Keratinocyte (primary cell): ENCODE results near the gene SIM2. TPM values are rescaled to one million over a fixed set of nuclear protein-coding genes. Genes with fewer than 3 reads are reported as not detected.
A peak's percentile ranks its signal among the peaks of the same experiment; 100 is the strongest.

Source experiments
- DNase-seq: peaks from one replicate; pipeline ENCODE4 v3.0.0-alpha.2; 2011; ENCODE audit warnings: low read depth, missing footprints, low spot score
- FAIRE-seq: peaks from 2 replicates; lab custom pipeline; 2011; peaks lifted over from hg19 to GRCh38; lab: Jason Lieb, UNC
- H2AFZ ChIP-seq: 2 replicates; pipeline ENCODE4 v1.6.0; 2012; ENCODE audit warnings: low read length, control low read depth, inconsistent platforms; ENCODE audit not compliant: control insufficient read depth
- H3K27ac ChIP-seq: 2 replicates; pipeline ENCODE4 v1.5.1; 2011; ENCODE audit warnings: low read length; ENCODE audit not compliant: control insufficient read depth, insufficient read depth
- H3K27me3 ChIP-seq: 3 replicates; pipeline ENCODE4 v1.6.0; 2011; ENCODE audit warnings: low read length; ENCODE audit not compliant: control insufficient read depth, insufficient read depth; ENCODE audit errors: extremely low read depth
- H3K36me3 ChIP-seq, 2 experiments: 2 replicates in 1 of 2; 3 replicates in 1 of 2; pipeline ENCODE4 v1.5.1; 2011; ENCODE audit warnings: low read length in 2 of 2, mild to moderate bottlenecking in 1 of 2; ENCODE audit not compliant: control insufficient read depth in 2 of 2, insufficient read depth in 2 of 2; ENCODE audit errors: extremely low read depth in 1 of 2
- H3K4me1 ChIP-seq: 3 replicates; pipeline ENCODE4 v1.5.1; 2011; ENCODE audit warnings: low read length; ENCODE audit not compliant: control insufficient read depth, insufficient read depth; ENCODE audit errors: extremely low read depth
- H3K4me2 ChIP-seq: 3 replicates; pipeline ENCODE4 v1.6.0; 2011; ENCODE audit warnings: low read depth, low read length; ENCODE audit not compliant: control insufficient read depth, insufficient read depth; ENCODE audit errors: extremely low read depth
- H3K4me3 ChIP-seq, 3 experiments: fragments of 200-600 bp in 1 of 3; sonication (generic) in 1 of 3; 2 replicates in 2 of 3; 3 replicates in 1 of 3; pipeline ENCODE4 v1.5.1; 2011 to 2016; ENCODE audit warnings: low read length in 3 of 3, mild to moderate bottlenecking in 3 of 3, control low read depth in 2 of 3, inconsistent platforms in 1 of 3, low read depth in 1 of 3, mixed read lengths in 1 of 3, mixed run types in 1 of 3, moderate library complexity in 1 of 3; ENCODE audit not compliant: control insufficient read depth in 2 of 3, insufficient read depth in 2 of 3; ENCODE audit errors: extremely low read depth in 1 of 3
- H3K79me2 ChIP-seq: 2 replicates; pipeline ENCODE4 v1.6.0; 2012; ENCODE audit warnings: low read length; ENCODE audit not compliant: control insufficient read depth, insufficient read depth
- H3K9ac ChIP-seq: 3 replicates; pipeline ENCODE4 v1.6.0; 2011; ENCODE audit warnings: low read length; ENCODE audit not compliant: control insufficient read depth, insufficient read depth; ENCODE audit errors: extremely low read depth
- H3K9me1 ChIP-seq: 3 replicates; pipeline ENCODE4 v1.6.0; 2011; ENCODE audit warnings: low read length; ENCODE audit not compliant: control insufficient read depth, insufficient read depth; ENCODE audit errors: extremely low read depth
- H3K9me3 ChIP-seq: 2 replicates; pipeline ENCODE4 v1.5.1; 2012; ENCODE audit warnings: low read depth, low read length; ENCODE audit not compliant: control insufficient read depth
- H4K20me1 ChIP-seq: 3 replicates; pipeline ENCODE4 v1.6.0; 2011; ENCODE audit warnings: low read length; ENCODE audit not compliant: control insufficient read depth, insufficient read depth; ENCODE audit errors: extremely low read depth
- EZH2 ChIP-seq: IDR thresholded peaks from one replicate; pipeline ENCODE4 v1.6.1; 2012; ENCODE audit warnings: inconsistent platforms, mild to moderate bottlenecking, low read length, moderate library complexity
- dilution Hi-C: fragments of 300-500 bp; cut with MboI; formaldehyde crosslinking; loops from one replicate; pipeline ENCODE4 v1.7.0; 2020; ENCODE audit warnings: low sequenced_read_pairs; ENCODE audit not compliant: extremely low pct_ligation_motif_present
- polyA plus RNA-seq, 5 experiments: library from polyadenylated mRNA; depleted of rRNA in 3 of 5; stranded (reverse) in 3 of 5; stranded (forward) in 1 of 5; unstranded in 1 of 5; fragments of >200 nt; gene quantifications; 1 replicate in 1 of 5; 2 replicates in 3 of 5; 3 replicates in 1 of 5; pipeline versions ENCODE4 v1.2.1 to v1.2.3, GENCODE V29; 2011 to 2012; ENCODE audit warnings: missing spikeins in 2 of 5, low read depth in 1 of 5, low replicate concordance in 1 of 5
- TF ChIP-seq, protein P1 (sequence below), 3 experiments: IDR thresholded peaks in 1 of 3; conservative IDR thresholded peaks in 1 of 3; optimal IDR thresholded peaks in 1 of 3; 2 replicates in 2 of 3; 3 replicates in 1 of 3; pipeline versions ENCODE3 to v1.5.1; 2011; ENCODE audit warnings: low read length in 3 of 3, mild to moderate bottlenecking in 3 of 3, moderate library complexity in 2 of 3, control low read depth in 1 of 3, inconsistent platforms in 1 of 3; ENCODE audit not compliant: insufficient read depth in 2 of 3; ENCODE audit errors: extremely low read depth in 1 of 3

Gene SIM2
- polyA plus RNA-seq, 1 donor (not counting 4 experiments of a cell fraction or from before 2014, with no cell fraction given): 0.05 TPM

DNA sequence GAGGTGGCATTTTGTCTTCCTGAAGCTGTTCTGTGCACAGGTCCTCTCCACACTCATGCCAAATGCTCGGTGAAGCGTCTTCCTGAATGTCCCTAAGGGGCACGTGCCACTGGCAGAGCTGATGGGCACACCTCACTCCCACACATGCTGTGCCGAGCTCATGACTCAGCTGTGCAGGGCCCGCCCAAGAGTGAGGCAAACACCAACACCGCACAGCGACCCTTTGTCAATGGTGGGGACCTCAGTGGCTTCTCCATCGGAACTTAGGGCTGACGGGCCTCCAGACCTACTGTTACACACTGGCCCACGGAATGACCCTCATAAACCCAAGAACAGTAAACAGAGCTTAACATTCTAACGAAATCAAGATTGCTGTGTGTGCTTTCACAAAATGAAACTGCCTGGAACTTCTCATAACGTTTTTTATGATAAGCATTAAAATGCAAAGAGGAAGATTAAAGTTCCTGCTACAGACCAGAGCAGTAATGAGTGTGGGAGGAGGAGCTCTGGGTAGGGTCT is 89.3 kb downstream of the SIM2 start:
- H2AFZ ChIP-seq: peak overlapping the region; percentile 48
- no peak for DNase-seq

DNA sequence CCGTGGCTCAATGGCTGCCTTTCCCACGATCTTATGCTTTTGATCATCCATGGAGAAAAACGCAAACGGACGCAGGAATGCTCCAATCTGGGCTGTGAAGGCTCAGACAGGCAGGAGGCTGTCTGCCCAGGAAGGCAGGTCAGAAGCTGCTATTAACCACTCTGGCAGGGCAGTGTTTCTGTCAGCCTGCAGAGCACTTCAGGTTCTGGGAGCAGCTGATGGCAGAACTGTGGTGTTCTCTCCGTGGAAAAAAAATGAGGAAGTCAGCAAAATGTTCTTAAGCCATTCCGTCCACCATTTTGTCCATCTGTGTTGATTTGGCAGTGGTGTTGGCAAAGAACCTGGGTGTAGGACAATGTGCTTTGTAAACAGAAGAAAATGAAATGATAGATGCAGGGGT is 91.7 kb downstream of the SIM2 start:
- Histone ChIP-seq H4K20me1 (no peaks in the 10 kb centered on the region), H3K9me1 (no peaks in the 10 kb centered on the region), H3K36me3 (no peaks in the 10 kb centered on the region), H3K27ac (no peak overlapping the region), H3K9ac (no peak overlapping the region), H2AFZ (no peak overlapping the region), H3K9me3 (no peaks in the 10 kb centered on the region), H3K4me2 (no peak overlapping the region), H3K79me2 (no peaks in the 10 kb centered on the region), H3K27me3 (no peaks in the 10 kb centered on the region), H3K4me1 (peaks cover 10% of the 10 kb centered on the region), H3K4me3 (no peak overlapping the region)
- TF ChIP-seq, protein P1, sequence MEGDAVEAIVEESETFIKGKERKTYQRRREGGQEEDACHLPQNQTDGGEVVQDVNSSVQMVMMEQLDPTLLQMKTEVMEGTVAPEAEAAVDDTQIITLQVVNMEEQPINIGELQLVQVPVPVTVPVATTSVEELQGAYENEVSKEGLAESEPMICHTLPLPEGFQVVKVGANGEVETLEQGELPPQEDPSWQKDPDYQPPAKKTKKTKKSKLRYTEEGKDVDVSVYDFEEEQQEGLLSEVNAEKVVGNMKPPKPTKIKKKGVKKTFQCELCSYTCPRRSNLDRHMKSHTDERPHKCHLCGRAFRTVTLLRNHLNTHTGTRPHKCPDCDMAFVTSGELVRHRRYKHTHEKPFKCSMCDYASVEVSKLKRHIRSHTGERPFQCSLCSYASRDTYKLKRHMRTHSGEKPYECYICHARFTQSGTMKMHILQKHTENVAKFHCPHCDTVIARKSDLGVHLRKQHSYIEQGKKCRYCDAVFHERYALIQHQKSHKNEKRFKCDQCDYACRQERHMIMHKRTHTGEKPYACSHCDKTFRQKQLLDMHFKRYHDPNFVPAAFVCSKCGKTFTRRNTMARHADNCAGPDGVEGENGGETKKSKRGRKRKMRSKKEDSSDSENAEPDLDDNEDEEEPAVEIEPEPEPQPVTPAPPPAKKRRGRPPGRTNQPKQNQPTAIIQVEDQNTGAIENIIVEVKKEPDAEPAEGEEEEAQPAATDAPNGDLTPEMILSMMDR (optimal IDR thresholded peaks at IDR 0.05 in 1 of 3, IDR thresholded peaks at IDR 0.05 in 1 of 3, conservative IDR thresholded peaks at IDR 0.05 in 1 of 3; ENCODE audit: extremely low read depth in 1 of 3, insufficient read depth in 2 of 3, low read length in 3 of 3): no peak
- no peak for TF ChIP-seq EZH2
- DNase-seq (no peak), FAIRE-seq (no peak)
- dilution Hi-C loops: no loop called here

More for the DNA sequence above, 89.3 kb downstream of the SIM2 start:
- Histone ChIP-seq H3K4me1 (peaks cover 33% of the 10 kb centered on the region), H3K9me3 (no peaks in the 10 kb centered on the region), H4K20me1 (no peaks in the 10 kb centered on the region), H3K27ac (peak overlapping the region; percentile 8), H3K9ac (peak overlapping the region; percentile 43), H3K4me2 (peak overlapping the region; percentile 71), H3K4me3 (peak overlapping the region in 1 of 3 experiments; percentile 31), H3K9me1 (no peaks in the 10 kb centered on the region), H3K79me2 (no peaks in the 10 kb centered on the region), H3K27me3 (no peaks in the 10 kb centered on the region), H3K36me3 (no peaks in the 10 kb centered on the region)
- TF ChIP-seq, protein P1 (optimal IDR thresholded peaks at IDR 0.05 in 1 of 3, IDR thresholded peaks at IDR 0.05 in 1 of 3, conservative IDR thresholded peaks at IDR 0.05 in 1 of 3; ENCODE audit: extremely low read depth in 1 of 3, insufficient read depth in 2 of 3, low read length in 3 of 3): no peak
- no peak for TF ChIP-seq EZH2
- FAIRE-seq: peak; percentile 32
- dilution Hi-C loops: no loop called here
